ENCODE data around the gene TBC1D2B.
"Not testable (repeated sequence)": the region's sequence is repeated elsewhere in the genome, so short reads cannot be mapped to it uniquely, and the experiment has no call there.

Gene TBC1D2B

DNA sequence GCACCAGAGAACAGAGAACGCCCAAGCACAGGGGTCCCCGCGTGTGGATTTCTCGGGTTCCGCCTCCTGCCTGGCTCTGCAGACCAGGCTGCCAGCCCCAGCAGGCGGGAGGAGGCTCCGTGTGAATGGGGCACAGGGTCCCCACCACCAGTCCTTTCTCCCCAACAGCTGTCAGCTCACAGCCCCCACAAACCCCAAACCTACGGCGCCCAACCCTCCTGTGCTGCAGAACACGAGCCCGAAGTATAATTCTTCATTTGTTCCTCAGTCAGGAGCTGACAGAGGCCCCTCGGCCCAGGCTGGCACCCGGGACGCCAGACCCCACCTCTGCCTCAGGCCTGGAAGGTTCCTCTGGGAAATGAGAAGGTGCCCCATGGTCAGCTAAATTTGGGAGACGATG lies 78.0 kb downstream of the TBC1D2B start:
- DNase-seq = no peak

DNA sequence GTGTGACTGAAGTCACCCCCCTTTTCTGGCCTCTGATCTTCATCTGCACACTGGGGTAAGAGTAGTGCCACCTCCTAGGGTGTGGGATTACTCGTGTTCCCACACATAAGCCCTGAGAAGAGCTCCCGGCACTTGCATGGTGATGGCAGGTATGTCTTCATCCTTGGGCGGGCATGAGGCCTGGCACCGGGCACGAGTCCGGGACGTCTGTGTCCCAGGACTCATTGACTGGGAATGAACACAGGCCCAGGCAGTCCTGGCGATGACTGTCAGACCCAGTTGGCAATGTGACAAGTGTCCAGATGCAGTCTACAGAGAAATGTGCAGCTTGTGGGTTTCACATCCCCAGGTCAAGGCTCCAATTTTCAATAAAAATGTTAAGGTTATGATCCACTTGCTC lies 78.9 kb downstream of the TBC1D2B start:
- DNase-seq = no peak

DNA sequence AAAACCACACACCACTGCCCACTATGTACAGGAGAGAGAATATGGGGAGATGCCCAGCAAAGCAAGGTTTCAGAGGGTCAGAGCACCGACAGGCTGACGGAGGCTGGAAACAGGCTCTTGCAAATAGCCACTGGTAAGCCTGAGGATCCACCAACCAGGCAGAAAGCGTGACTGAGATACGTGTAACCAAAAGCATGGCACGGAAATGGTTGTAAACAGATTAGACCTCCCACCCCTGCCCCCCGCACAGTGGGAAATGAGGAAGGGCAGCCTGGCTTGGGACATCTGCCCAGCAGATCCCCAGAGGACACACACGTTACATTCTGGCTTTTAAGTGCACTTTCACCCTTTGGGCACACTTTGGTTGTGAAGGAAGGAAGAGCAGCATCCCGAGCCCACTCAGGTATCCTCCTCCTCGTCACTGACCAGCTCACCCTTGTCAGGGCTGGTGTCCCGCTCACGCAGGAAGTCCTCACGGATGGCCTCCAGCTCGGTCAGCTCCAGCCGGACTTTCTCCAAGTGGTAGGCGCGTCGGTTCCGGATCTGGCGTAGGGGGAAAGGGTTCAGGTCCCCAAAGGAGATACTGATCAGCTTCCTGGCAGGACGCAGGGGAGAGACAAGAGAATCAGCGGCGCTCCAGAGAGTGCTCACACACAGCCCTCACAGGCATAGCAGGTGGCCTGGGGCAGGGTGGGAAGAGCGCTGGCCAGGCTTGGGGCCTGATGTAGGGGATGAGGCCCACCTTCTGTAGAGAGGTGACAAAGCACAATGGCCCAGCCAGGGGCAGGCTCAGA lies 79.6 kb downstream of the TBC1D2B start:
- DNase-seq = not testable (repeated sequence)

DNA sequence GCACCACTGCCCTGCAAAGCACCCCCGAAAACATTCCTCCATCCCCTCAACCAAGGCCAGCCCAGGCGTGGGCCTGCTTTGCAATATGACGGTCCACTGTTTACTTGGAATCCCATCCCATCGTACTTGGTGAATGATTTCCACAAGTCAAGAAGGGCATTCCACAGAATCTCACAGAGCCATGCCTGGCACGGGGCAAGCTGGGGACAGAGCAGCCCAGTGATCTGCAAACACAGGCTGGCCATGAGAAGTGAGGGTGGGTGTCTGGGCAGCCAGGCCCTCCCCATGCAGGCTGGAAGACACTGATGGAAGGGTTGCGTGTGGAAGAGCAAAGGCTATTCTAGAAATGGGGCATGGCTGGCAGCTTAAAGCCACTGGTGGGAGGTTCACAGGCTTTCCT lies 80.3 kb downstream of the TBC1D2B start:
- DNase-seq = not testable (repeated sequence)

DNA sequence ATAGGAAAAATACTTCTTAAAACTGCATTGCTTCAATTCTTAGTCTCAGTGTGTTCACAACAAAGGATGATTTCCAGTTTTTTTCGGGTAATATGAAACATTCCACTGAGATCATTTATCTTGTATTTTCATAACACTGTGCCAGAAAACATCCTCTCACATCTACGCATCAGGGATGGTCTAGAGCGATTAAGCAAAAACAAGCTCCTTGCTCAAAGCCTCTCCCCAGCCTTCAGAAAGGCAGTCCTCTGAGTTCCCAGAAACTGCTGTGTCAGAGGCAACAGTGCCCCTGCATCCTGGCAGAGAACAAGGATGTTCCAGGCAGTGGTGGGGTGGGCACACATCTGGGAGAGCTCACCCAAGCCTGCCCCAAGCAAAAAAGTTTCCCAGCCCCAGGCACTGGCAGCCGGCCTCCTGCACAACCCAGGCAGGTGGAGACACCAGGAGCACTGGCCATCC lies 80.8 kb downstream of the TBC1D2B start:
- DNase-seq = not testable (repeated sequence)

DNA sequence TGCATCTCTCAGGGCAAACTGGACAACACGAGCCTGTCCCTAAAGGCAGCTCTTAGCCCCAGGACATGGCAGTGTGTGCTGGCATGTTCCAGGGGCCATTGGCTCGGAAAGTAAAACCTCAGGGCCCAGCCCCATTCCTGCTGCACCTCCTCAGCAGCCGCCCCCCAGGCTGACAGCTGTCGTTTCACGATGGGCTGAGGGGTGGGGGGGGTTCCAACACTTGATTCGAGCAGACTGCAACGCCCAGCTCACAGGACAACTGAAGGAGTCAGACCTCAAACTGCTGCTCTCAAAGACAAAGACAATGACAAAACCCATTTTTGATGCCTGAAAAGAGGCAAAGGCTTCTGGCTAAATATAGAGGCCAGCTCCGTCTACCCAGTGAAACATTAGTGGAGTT lies 81.3 kb downstream of the TBC1D2B start:
- not testable (repeated sequence) for DNase-seq

DNA sequence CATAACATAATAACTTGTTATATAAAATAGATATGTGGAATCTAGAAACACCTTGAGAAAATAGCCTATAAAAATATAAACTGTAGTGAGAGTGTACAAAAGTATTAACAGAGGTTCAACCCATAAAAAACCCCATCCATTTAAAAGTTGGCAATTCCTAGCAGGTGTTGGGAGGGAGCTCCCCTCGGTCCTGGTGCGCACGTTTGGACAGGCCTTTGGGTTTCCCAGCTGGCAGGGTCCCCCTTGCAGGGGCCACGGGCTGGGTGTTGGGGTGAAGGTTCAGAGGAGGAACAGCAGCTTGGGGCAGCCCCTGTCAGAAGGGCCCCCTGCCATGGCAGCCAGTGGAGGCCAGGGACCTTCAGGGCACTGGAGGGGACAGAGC lies 82.0 kb downstream of the TBC1D2B start:
- not testable (repeated sequence) for DNase-seq

DNA sequence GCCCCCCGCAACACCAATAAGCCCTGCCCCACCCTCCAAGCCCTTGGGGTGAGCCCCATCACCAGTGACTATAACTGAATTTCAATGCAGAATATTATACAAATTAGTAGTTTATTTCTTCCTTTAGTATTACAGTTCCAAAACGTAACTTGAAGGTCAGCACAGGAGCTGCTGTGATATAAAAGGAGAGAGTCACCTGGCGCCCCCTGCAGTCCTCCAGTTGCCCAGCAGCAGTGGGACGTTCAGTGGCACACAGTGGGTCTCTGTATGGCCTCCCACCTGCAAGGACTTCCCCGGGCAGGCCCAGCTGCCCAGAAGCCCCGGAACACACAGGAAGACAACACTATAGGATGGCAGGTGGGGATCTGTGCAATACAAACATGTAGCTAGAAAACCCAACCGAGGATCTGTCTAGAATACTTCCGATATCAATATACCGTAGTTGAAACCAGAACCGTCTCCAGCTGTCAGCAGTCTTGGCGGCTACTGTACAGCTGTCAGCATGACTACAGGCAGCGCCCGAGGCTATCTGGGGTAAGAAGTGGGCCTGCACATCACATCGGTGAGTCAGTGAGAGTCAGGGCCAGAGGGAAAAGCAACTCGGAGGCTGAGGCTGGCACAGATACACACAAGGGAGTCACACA lies 82.5 kb downstream of the TBC1D2B start:
- DNase-seq = not testable (repeated sequence)

DNA sequence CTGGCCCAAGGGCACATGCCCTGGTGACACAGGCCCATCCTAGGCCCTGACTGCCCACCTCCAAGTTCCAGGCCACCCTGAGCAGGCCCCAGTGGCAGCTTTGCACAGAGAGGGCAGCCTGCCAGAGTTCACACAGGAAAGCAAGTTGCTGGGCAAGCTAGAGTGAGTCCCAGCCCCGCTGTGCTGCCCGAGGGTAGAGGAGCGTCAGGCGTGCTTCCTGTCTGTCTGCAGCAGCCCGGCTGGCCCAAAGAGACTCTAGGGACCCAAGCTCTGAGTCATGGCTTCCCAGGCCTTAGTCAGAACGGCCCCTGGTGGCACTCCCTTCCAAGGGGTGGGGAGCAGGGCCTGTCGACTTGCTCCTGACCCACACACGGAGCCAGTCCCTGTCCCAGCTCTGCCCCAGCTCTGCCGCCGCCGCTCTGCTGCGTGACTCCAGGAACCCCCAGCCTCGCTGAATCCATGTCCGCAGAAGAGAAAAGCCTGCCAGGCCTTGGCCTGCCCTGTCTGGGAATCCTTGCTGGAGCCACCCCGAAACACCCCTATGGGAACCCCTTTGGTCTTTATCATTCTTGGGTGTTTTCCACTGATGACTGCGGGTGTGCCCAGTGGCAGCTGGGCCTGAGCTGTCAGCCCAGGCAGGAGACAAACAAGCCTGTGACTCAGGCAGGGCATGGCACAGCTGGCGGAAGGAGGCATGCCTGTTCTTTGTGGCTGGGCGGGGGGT lies 83.4 kb downstream of the TBC1D2B start:
- DNase-seq = not testable (repeated sequence)

DNA sequence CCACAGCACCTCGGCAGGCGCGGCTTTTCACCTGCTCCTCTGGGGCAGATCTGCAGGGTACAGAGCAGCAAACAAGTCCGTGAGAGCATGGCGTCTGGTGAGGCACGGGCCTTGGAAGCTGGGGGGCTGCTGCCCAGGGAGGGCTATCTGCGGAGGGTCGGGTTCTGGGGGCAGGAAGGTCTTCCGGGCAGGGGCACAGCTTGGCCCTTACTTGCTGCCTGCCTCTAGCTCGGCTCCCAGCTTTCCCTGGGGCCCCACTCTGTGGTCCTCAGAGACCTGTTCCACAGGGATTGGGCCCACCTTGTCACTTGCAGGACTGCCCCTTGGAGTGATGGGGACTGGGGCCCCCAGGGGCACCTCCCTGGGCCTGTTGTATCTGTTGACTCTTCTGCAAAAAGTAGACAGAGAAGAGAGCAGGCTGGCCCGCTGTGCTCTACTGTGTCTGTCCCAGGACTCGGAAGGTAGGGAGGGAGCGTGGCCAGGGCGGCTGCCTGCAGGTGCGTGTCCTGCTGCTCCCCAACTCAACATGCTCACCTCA lies 84.1 kb downstream of the TBC1D2B start:
- no peak for DNase-seq

DNA sequence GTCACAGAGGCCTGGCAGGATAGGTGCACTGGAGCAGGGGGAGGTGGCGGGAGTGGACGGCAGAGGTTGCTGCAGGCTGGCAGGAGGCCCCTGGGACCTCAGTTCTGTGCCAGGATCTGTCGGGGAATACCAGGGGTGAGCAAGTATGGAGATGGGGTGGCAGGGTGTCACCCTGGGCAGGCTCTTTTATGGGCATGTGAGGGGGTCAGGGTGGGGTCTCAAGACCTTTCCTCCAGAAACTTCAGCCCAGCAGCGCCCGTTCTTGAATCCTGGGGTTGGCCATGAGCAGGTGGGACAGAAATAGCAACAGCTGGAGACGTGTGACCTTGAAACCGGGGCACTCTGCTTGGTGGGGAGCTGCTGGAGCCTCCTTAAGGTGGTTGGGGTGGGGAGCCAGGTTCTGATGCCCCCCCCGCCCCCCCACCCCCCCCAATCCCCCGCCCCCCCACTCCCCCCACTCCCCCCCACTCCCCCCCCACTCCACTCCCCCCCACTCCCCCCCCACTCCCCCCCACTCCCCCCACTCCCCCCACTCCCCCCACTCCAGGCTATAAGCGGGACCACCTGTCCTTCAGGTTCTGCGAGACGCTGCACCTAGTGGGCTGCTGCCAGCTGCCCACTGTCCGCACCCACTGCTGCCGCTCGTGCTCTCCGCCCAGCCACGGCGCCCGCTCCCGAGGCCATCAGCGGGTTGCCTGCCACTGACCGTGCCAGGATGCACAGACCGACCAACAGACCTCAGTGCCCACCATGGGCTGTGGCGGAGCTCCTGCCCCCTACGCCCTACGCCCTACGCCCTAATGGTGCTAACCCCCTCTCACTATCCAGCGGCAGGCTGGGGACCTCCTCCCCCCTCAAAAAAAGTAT lies 84.9 kb downstream of the TBC1D2B start:
- DNase-seq = no peak

DNA sequence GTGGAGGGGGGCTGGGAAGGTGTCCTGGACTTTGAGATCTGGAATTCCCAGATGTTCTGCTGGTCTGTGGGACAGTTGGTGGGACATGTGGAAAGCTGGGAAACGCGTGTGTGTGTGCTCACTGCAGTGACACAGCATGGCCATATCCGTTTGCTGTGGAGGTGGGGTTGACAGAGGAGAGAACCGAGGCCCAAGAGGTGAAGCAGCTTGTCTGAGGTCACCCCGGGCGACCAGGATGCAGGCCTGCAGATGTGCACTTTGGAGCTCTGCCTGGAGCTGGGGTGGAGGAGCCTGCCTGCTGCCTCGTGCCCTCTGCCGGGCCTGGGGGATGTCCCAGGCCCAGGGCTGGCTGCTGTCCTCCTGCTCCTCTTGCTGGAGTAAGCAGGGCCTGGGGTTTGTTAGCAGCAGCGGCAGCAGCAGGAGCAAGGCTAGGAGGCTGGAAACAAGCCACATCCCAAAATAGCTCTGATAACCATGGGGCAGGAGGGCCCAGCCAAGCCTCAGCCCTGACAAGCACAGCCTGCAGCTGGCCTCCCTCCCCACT lies 85.8 kb downstream of the TBC1D2B start:
- not testable (repeated sequence) for DNase-seq

DNA sequence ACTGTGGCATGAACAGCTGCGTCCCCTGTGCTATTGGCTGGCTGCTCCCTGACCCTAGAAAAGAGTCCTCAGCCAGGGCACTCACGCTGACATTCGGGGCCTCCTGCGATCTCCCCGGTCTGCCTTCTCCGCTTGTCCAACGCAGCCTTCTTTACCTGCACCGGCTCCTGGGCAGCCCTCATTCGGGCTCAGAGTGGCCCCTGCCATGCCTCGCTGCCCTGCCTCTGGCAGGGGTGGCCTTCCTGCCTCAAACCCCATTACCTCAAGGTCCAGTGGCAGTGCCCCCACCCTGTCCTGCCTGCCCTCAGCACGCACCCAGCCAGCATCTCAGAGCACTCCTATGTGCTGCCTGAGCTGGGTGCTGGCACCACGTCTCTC lies 86.5 kb downstream of the TBC1D2B start:
- DNase-seq = no peak

DNA sequence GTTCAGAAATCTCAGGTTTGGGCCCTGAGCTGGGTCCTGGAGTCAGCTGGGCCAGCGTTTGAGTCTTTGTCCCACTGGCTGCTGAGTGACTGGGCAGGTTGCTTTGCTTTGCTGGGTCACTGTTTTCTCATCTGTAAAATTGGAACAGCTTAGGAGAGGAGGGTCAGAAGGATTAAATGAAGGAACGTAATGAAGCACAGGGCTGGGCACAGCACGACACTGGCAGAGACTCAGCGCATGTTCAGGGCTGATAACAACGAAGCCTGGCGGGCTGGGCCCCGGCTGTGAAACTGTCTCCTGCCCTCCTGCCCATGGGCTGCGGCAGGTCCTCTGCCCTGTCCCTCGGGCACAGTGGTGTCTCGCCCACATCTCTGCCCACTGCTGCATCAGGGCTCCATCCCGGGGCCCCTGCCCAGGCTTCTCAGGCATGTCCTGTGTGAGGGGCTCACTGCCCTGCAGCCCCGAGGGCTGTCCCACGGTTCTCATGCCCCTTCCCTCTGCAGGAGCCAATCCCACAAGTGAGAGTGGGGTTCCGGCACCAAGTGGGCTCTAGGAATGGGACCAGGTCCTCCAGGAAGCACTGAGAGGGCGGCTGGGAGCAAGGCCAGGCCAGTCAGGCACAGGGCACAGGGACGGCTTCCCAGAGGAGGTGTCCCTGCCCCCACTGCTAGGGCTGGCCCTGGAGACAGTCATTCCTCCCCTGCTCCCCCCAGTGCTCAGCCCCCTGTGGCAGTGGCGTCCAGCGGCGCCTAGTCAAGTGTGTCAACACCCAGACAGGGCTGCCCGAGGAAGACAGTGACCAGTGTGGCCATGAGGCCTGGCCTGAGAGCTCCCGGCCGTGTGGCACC lies 88.0 kb downstream of the TBC1D2B start:
- no peak for DNase-seq

DNA sequence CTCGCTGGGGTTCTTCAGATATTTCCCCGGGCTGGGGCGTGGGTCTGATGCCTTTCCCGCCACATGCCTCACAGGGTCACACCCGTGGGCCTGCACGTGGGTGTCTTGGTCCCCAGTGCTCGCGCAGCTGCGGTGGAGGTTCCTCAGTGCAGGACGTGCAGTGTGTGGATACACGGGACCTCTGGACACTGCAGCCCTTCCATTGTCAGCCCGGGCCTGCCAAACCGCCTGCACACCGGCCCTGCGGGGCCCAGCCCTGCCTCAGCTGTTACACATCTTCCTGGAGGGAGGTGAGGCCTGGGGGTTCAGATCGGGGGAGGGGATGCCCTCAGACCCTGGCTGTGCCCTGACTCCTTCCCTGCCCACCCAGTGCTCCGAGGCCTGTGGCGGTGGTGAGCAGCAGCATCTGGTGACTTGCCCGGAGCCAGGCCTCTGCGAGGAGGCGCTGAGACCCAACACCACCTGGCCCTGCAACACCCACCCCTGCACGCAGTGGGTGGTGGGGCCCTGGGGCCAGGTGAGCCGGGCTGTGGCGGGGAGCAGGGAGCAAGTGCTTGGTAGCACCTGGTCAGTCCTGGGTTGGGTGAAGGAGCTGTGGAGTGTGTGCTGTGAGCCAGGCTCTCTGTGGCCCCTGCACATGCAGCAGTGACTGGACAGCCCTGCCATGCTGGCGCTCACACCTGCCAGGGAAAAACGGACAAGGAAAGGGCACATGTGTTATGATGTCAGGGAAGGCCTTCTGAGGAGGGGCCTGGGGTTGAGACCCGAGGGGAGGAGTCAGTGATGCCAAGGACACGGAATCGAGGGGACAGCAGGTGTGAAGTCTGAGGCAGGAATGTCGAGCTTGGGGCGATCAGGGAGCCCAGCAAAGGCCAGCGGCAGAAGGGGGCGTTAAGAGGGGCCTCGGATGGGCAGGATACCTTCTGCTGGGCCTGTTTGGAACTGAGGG lies 88.9 kb downstream of the TBC1D2B start:
- DNase-seq = no peak

DNA sequence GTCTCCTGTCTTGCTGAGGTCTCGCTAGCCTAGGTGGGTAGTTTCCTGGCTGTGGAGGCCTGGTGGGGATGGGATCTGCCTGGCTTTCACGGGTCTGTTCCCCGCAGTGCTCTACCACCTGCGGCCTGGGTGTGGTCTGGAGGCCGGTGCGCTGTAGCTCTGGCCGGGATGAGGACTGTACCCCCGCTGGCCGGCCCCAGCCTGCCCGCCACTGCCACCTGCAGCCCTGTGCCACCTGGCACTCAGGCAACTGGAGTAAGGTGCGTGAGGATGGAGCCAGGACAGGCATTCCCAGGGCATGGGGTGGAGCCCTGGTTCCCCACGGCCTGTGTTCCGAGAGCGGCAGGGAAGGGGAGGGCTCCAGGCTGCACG lies 89.8 kb downstream of the TBC1D2B start:
- DNase-seq = not testable (repeated sequence)

DNA sequence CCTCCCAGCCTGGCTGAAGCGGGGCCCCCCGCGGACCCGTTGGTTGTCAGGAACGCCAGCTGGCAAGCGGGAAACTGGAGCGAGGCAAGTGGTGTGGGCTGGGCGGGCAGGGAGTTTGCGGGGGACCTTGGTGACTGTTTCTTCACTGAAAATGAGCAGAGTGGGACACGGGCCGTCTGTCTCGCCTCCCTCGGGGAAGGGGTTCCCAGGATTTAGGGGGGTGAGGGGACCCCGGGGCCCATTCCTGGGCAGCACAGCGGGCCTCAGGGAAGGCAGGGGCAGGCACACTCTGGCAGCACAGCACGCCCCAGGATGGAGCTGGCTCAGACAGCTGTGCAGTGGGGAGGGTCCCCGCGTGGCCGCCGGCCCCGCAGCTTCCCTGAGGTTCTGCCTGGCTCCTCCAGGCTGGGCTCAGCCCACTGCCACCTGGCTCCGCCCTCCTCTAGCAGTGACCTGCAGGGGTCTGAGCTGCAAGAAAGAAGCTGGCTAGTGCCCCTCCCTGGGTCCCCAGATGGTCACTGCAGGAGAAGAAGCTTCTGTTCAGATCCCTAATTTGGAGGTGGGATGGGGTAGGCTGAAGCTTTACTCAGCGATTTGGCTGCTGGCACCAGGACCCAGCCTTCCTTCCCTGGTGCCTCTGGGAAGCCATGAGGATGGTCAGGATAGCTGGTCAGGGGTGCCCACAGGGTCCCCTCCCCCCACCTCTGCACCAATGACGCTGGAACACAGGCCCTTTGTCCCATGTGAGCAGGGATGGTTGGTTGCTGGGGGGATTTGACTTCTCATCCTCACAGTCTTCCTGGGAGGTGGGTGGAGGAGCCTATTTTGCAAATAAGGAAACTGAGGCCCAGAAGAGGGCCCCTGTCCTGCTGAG lies 90.4 kb downstream of the TBC1D2B start:
- no peak for DNase-seq

DNA sequence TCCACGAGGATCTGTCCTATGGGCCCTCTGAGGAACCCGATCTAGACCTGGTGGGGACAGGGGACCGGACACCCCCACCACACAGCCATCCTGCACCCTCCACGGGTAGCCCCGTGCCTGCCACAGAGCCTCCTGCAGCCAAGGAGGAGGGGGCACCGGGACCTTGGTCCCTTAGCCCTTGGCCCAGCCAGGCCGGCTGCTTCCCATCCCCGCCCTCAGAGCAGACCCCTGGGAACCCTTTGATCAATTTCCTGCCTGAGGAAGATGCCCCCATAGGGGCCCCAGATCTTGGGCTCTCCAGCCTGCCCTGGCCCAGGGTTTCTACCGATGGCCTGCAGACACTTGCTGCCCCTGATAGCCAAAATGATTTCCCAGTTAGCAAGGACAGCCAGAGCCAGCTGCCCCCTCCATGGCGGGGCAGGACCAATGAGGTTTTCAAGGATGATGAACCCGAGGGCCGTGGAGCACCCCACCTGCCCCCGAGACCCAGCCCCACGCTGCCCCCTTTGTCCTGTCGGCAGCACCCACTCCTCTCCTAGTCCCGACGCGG lies 91.5 kb downstream of the TBC1D2B start:
- DNase-seq = no peak
